NB4 (cell line): ENCODE results near the gene CIAO2B.

ENCODE experiments used
- DNase-seq: peaks from one replicate; pipeline ENCODE4 v3.0.0; 2010; ENCODE audit warnings: low read depth
- H3K4me3 ChIP-seq: one replicate; pipeline ENCODE4 v1.5.1; 2011; ENCODE audit warnings: mild to moderate bottlenecking, low read depth, low read length, moderate library complexity
- MYC ChIP-seq: IDR thresholded peaks from 2 replicates; pipeline ENCODE4 v1.6.1; 2011; ENCODE audit warnings: low read depth, low read length
- POLR2A ChIP-seq: IDR thresholded peaks from 2 replicates; pipeline ENCODE4 v1.6.1; 2011; ENCODE audit warnings: mild to moderate bottlenecking; ENCODE audit not compliant: insufficient read length; ENCODE audit errors: extremely low read depth
- TF ChIP-seq, protein P1 (sequence below): IDR thresholded peaks from one replicate; pipeline ENCODE4 v1.5.1; 2012; ENCODE audit warnings: low read depth, low read length
- TF ChIP-seq, protein P2 (sequence below): IDR thresholded peaks from 2 replicates; pipeline ENCODE4 v1.6.1; 2011; ENCODE audit warnings: low read depth, low read length

Gene CIAO2B

DNA sequence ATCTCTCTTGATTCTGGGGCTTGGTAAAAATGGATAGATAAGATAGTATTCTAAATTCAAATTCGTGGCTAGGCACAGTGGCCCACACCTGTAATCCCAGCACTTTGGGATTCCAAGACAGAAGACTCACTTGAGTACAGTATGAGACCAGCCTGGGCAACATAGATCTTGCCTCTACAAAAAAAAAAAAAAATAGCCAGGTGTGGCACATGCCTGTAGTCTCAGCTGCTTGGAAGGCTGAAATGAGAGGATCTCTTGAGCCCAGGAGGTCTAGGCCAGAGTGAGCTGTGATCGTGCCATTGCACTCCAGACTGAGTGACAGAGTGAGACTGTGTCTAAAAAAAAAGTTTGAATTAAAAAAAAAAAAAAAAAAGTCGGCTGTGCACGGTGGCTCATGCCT is 44.6 kb downstream of the CIAO2B start:
- H3K4me3 ChIP-seq: no peak overlapping the region
- TF ChIP-seq MYC (no peak), POLR2A (no peak)
- TF ChIP-seq, protein P1, sequence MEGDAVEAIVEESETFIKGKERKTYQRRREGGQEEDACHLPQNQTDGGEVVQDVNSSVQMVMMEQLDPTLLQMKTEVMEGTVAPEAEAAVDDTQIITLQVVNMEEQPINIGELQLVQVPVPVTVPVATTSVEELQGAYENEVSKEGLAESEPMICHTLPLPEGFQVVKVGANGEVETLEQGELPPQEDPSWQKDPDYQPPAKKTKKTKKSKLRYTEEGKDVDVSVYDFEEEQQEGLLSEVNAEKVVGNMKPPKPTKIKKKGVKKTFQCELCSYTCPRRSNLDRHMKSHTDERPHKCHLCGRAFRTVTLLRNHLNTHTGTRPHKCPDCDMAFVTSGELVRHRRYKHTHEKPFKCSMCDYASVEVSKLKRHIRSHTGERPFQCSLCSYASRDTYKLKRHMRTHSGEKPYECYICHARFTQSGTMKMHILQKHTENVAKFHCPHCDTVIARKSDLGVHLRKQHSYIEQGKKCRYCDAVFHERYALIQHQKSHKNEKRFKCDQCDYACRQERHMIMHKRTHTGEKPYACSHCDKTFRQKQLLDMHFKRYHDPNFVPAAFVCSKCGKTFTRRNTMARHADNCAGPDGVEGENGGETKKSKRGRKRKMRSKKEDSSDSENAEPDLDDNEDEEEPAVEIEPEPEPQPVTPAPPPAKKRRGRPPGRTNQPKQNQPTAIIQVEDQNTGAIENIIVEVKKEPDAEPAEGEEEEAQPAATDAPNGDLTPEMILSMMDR: no peak
- TF ChIP-seq, protein P2, sequence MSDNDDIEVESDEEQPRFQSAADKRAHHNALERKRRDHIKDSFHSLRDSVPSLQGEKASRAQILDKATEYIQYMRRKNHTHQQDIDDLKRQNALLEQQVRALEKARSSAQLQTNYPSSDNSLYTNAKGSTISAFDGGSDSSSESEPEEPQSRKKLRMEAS: no peak
- DNase-seq: no peak

DNA sequence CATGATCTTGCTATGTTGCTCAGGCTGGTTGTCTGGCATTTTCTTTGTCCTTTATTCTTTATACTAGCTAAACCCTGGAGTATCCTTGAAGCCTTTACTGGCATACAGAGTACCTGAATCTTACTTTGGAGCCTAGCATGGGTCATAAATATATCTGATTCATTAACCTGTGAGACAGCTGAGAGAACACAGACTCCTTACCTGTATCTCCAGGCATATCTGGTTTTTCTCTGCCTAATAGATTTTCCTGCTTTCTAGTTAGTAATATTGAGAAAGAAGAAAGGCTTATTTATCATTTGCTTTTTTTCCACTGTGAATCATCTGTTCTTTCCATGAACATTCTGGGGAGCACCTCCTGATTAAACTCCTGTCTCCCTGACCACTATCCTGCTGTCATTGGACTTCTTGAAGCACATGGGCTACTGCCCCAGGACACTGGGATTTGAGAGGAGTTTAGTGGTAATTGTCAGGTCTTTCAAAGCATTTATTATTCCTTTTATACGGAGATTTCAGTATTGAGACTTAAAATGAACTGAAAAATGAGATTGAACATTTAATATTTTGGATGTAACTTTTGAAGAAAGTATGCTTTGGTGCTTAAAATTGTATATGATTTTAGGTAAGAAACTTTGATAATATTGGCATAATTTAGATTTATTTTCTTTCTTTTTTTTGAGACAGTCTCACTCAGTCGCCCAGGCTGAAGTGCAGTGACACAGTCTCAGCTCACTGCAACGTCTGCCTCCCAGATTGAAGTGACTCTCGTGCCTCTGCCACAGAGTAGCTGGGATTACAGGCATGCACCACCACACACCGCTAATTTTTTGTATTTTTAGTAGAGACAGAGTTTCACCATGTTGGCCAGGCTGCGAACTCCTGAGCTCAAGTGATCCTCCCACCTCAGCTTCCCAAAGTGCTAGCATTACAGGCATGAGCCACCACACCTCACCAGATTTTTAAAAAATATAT is 45.3 kb downstream of the CIAO2B start:
- DNase-seq: no peak
- TF ChIP-seq MYC (no peak), POLR2A (no peak)
- TF ChIP-seq, protein P1: no peak
- TF ChIP-seq, protein P2: no peak
- no peak overlapping the region for H3K4me3 ChIP-seq

DNA sequence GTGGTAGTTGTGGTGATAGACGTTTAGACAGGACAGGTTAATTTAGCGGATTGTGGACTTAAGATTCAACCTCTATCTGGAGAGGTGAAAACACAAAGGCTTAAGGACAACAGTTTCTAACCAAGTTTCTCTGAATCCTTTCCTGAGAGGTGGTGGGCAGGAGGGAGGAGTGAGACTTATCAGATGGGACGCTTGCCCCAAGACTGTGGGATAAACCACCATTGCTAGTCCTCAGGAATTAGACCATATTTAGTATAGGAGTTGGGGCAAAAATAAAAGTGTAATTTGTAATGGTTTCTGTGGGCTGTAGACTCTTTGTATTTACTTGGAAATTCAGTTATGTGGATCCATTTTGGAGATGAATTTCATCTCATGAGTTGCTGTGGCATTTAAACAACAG is 47.3 kb downstream of the CIAO2B start:
- TF ChIP-seq, protein P2: no peak
- TF ChIP-seq MYC (no peak), POLR2A (no peak)
- TF ChIP-seq, protein P1: no peak
- DNase-seq: no peak

DNA sequence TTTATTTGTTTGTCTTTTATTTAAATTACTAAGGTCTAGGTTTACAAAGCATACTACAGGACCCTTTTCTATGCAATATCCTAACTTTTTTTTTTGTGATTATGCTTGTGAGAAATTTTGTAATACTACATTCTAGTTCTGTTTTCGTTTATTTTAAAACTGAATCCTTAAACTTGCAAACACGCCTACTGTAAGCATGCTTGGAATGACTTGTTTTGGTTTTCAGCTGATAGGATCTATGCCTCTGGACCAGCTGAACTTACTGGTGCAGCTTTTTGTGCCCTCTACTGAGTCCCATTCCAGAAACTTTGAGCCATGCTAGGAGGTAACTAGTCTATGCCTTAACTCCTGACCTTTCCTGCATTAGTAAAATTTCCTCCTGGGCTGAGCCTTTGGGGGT is 47.9 kb downstream of the CIAO2B start:
- TF ChIP-seq, protein P1: no peak
- TF ChIP-seq POLR2A: no peak
- no peak overlapping the region for H3K4me3 ChIP-seq

More for the DNA sequence above, 47.3 kb downstream of the CIAO2B start:
- no peak overlapping the region for H3K4me3 ChIP-seq

DNA sequence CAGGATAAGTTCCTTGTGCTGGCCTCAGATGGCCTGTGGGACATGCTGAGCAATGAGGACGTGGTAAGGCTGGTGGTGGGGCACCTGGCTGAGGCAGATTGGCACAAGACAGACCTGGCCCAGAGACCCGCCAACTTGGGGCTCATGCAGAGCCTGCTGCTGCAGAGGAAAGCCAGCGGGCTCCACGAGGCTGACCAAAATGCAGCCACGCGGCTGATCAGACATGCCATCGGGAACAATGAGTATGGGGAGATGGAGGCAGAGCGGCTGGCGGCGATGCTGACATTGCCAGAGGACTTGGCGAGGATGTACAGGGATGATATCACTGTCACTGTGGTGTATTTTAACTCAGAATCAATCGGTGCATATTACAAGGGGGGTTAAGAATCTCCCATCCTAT is 48.7 kb downstream of the CIAO2B start:
- no peak overlapping the region for H3K4me3 ChIP-seq
- TF ChIP-seq POLR2A (no peak), MYC (no peak)
- TF ChIP-seq, protein P1: no peak
- TF ChIP-seq, protein P2: no peak
- no peak for DNase-seq

More for the DNA sequence above, 47.9 kb downstream of the CIAO2B start:
- DNase-seq: no peak
